ENCODE measurements around the gene NEDD8.
"Not testable (repeated sequence)": the region's sequence is repeated elsewhere in the genome, so short reads cannot be mapped to it uniquely, and the experiment has no call there.

Gene NEDD8

DNA sequence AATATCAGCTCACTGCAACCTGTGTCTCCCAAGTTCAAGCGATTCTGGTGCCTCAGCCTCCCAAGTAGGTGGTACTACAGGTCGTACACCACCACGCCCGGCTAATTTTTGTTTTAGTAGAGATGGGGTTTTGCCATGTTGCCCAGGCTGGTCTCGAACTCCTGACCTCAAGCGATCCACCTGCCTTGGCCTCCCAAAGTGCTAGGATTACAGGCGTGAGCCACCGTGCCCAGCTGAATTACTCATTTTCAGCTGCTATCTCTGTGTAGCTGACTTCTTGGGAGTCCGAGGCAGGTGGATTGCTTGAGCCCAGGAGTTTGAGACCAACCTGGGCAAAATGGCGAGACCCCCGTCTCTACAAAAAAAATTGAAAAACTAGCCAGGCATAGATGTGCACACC is 13.2 kb upstream of the NEDD8 start:
- not testable (repeated sequence) for DNase-seq

DNA sequence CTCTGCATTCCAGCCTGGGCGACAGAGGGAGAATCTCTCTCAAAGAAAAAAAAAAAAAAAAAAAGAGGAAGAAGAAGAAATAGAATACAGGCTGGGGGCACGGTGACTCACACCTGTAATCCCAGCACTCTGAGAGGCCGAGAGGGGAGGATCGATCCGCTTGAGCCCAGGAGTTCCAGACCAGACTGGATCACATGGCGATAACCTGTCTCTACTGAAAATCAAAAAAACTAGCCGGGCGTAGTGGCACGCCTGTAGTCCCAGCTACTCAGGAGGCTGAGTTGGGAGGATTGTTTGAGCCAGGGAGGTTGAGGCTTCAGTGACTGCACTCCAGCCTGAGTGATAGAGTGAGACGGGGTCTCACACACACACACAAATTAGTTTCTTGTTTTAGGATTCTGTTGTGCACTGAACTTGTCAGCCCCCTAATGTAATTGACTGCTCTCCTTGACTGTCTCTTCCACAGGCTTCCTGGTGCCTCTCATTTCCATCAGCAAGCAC is 11.2 kb upstream of the NEDD8 start:
- no peak for DNase-seq

DNA sequence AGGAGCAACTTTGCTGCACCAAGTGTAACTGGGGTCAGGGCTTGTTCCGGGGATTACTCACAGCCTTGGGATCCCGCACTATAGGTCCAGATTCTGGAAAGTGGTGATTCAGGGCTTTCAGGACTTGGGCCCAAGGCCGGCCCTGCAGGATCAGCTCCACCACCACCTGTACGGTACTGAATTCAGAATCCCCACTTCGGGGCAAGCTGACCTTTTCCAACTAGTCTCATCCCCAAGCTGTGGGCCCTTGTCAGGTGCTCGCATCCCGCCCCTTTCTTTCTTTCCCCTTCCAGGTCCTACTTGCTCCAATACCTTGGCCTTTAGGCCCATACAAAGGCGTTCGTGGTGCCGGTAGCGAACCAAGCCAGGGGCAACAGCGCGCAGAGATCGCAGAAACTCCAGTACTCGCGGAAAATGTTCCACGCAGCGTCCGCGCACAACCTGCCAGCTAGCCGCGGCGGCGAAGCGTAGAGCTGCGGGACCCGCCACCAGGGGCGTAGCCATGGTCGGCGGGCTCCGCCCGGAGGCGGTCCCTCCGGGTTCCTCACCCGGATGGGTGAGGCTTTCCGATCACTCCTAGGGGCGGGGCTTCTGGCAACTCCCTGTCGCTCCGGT is 9.8 kb upstream of the NEDD8 start:
- peak; percentile 94 for DNase-seq

DNA sequence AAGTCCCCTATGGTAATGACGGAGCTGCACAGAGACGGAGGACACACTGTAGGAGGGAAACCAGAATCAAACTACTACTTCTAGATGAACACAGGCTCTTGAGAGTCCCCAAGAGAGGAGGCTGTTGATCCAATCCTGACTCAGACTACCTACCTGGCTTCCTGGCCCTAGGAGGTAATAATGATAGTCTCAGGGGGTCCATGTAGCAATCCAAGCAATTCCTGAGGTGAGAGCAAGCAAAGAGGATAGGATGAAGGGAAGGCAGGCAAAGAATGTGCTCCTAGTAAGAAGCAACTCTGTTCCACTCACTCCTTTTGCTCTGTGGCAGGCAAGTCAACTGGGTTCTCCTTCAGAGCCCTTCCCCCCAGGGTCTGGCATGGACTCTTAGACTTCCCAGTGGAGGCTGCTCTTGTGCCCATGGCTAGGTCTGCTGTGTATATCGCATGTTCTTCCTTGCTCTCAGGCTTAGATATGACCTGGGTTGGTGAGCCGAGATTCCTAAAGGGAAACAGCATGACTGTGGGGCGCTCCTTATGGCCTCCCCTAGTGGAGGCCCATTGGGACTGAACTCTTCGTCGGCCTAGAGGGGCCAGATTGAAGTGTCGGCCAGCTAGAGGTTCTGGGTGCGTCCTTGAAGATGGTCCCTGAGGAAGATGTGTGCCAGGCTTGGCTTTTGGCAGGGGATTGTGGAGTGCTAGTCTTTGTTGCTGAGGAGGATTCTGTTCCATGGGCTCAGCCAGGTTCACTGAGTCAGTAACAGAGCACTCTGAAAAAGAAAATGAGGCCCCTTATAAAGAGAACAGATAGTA is 8.1 kb upstream of the NEDD8 start:
- no peak for DNase-seq

DNA sequence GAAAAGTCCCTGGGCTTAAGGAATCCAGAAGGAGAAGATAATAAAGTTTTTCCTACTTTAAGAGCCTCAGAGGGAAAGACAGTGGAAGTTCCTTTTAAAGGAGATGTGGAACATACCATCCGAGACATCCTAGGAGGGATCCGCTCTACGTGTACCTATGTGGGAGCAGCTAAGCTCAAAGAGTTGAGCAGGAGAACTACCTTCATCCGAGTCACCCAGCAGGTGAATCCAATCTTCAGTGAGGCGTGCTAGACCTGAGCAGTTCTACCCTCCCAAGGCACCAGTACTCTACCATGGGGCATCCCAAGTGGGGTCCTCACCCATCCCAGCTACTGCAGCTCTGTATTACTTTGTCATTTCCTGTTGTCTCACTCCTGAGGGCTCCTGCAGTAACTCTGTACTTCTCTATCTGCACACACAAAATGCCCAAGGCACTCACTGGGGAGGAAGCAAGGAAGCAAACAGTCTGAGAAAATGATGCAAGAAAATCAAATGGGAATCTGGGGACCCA is 6.4 kb upstream of the NEDD8 start:
- no peak for DNase-seq

DNA sequence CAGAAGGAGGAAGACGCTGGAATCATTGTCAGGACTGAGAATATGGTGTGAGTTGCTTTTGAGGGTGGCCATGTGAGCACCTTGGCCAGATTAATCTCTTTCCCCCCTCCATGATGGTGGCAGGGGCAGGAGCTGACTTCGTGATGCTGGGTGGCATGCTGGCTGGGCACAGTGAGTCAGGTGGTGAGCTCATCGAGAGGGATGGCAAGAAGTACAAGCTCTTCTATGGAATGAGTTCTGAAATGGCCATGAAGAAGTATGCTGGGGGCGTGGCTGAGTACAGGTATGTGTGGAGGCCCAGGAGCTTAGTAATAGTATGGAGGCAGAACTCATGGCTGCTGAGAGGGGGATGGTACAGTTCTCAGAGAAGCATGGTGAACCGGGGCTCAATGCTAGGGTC is 6.0 kb upstream of the NEDD8 start:
- no peak for DNase-seq

DNA sequence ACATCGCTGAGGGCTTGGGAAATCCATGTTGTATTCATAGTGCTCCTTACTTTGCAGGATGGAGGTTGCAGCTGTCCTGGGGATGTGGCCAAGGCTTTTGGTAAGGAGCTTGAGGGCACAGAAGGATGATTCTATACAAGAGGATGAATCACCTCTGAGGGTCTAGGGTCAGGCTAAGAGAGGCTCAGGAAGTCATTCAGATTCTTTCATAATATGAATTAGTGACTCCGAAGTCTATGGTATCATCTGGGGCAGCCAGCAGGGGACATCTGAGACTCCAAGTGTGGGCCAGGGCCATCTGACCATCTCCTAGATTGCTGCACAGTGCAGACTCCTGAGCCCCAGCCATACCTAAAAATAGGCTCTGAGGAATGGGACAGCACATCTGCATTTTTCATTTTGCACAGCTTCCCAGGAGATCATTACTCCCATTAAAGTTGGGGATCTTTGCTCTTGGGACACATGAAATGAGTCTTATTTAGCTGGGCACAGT is 5.3 kb upstream of the NEDD8 start:
- DNase-seq = no peak

DNA sequence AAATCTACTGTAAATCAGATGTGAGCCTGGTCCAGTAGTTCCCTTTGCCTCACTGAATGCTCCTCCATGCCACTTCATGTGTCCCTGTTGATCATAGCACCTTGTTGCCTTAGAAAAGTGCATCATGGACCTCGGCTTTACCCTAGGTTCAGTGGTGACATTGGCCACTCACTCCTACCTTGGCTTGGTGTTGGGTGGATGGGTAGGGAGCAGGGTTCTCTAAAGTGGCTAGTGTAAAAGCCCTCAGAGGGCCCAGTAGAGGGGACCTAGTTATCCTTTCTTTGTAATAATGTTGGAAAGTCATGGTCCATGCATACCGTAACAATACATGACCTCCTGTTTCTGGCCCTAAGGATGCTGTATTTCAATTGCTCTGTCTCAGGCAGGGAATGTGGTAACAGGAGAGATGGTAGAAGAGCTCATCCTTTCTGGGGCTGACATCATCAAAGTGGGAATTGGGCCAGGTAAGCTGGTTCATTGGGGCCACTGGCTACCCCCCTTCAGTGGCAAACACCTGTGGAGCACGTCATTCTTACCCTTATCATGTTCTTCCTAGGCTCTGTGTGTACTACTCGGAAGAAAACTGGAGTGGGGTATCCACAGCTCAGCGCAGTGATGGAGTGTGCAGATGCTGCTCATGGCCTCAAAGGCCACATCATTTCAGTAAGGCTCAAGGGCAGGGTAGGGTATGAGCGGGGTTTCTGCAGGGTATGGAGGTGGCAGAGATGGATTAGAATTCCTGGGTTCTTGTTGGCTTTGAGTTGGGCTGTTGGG is 4.7 kb upstream of the NEDD8 start:
- no peak for DNase-seq

DNA sequence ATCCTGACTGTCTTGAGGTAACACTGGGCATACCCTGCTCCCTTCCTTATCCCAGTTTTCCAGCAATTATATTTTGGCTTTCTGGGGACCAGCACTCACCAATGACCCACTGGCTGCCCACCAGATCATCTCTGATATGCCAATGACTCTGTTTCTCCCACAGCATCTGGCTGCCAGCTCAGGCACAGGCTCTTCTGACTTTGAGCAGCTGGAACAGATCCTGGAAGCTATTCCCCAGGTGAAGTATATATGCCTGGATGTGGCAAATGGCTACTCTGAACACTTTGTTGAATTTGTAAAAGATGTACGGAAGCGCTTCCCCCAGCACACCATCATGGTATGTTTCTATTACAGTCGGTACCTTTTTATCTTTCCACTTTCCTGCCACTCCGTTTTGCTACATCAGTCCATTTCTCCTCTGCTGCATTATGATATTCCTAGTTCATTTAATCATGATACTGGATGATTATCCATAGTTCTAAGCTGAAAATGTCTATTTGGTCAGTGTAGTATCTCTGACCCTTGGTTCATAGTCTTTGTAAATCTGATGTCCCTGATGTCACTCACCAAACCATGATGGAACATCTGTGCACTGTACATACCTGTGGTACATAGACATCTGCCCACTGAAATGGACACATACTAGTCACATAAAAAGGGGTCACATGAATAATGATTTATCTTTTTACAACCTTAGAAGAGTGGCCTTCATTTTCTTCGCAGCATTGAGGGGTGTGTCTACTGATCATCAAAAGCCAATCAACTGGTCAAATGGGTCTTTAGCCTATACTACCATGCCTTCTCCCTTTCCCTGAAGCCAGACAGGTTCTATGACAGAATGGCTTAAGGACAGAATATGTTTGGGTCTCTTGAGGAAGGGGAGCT is 3.9 kb upstream of the NEDD8 start:
- no peak for DNase-seq

DNA sequence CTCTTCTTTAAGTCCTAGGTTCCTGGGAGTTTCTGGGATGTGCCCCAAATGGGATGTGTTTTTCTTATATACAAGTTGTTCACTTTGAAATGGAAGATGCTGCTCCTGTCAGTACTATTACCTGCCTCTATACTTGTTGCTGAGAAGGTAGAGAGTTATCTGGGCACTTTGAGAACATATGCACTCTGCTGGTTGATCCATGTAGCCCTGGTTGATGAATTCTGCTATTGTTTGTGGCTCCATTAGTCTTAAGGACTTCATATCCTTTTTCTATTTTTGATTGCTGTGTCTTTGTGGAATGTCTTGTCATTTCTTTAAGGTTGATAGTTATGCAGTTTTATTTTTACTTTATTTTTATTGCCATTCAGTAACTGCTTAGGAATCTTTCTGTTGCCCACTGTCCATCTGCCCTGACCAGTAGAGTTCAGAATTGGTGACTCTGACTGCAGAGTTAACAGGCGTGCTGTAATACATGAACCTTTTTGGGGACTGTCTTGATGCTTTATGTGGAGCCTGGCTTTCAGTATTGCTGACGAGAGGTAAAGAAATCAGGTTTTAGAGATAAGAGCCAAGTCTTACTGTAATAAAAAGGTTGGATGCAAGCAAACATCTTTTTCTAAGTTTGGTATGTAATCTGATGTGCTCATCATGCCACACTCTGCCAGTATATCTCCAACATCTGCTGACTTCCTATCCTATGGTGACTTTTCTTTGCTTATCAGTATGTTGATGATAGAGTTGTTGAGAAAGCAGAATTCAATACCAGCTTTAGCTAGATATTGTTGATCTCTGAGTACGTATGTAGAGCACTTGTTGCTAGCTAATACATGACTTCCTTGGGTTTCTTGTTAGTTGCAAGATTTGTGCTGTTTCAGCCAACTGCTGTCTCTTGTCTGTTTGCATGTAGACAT is 2.2 kb upstream of the NEDD8 start:
- DNase-seq = no peak

DNA sequence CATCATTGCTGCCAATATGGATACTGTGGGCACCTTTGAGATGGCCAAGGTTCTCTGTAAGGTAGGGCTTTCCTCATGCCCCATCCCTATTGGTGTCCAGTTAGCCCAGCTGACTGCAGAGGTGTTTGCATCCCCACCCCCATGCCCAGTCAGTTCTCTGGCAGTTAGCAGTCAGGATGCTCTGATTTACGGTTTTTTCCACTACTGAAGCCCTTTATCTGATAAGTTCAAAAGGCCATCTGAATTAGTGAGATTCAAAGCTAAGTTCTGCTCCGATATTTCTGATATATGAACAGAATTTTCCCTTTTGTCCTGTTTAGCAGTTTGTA is 1.3 kb upstream of the NEDD8 start:
- no peak for DNase-seq

DNA sequence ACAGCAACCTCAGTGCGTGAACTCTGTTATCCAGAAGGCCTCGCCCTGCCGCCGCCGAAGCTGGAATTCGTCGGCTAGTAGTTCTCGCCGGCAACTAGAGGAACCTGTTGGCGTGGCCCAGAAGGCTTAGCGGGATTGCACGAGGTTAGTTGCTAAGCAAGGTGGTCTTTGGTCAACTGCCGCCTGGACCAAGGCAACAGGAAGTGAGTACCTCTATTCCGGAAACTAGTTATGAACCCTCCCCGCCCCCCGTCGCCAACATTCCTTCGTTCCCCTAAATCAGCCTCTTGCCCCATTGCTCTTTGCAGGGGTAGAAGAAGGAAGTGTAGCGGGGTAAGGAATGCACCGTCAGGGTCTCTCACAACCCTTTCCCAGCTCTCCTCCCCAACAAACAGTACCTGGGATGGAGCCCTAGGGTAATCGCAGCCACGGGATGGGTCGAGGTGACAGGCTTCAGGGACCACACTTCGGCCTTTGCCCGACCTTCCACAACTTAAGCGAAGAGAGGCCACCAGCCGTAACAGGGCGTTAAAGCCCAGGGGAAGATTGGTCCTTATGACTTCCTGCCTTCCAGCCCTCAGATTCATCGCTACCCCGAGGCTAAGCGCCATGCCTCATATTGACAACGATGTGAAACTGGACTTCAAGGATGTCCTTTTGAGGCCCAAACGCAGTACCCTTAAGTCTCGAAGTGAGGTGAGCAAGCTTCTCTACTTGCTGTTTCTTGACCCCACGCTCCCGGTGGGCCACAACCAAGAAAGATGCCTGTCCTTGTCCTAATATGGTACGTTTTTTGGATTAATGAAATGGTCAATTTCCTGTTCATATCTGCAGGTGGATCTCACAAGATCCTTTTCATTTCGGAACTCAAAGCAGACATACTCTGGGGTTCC is 724 bp upstream of the NEDD8 start, which contains the start of gene GMPR2:
GMPR2 (plus strand) TSS at position 285 of the 893 bp plus-strand sequence; CDS start at position 610, 325 bp downstream.
- no peak for DNase-seq

DNA sequence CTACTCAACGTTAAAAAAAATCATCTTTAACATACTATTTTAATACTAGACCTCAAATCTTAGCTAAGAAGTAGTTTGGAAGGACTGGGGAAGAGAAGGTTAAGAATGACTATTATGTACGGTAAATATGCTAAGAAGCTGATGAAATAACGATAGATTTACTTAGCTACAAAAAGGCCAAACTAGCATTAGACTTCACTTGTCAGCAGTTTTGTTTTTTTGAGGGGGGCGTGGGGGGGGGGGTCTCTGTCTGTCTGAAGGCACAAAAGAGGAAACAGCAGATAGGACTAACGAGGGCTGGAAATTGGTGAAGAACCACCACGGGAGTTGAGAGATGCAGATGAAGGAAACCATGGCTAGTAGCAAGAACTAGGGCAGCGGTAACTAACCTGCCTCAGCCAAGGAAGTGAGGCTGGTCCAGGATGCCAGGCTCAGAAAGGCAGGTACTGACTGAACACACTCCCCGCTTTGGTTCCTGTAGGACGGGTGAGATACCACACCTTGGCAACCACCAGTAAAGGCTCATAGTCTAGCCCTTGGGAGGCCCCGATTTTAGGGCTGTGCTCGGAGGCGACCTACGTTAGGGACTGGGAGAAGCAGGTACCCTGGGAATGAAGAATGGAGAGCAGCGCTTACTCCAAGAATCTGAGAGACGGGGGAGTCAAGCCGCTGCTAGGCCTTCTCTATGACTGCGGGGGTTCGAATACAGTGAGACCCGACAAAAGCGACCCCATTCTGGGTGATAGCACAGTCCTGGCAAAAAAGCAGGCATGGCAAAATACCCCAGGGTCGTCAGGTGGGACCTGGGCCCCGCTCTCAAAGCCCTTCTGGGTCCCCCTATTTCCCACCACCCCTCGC is 675 bp downstream of the NEDD8 start:
- no peak for DNase-seq

DNA sequence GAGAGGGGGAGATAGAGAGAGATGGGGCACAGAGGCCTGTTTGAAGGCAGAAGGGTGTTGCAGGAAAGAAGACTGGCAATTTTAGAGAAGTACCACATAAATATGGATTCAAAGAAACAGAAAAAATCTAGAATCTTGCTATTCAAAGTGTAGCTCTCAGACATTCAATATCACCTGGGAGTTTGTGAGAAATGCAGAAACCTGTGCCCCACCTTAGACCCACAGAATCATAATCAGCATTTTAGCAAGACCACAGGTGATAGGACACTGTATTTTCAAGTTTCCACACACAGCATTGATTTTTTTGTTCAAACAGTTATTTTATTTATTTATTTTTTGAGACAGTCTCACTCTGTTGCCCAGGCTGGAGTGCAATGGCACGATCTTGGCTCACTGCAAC is 3.3 kb downstream of the NEDD8 start:
- DNase-seq = no peak

DNA sequence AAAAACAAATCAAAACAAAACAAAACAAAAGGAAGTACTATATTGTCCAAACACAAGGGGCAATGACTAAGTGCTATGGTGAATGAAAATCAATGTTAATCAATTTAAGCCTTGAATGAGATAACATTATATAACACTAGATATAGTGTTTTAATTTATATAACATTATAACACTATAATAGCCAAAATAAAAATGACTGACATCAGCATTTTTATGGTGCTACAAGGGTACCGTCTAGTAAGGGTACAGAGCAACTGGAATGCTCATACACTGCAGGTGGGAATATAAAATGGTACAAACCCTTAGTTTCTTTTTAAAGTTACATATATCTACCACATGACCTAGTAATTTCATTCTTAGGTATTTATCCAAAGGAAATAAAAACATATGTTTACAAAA is 5.7 kb downstream of the NEDD8 start:
- no peak for DNase-seq

DNA sequence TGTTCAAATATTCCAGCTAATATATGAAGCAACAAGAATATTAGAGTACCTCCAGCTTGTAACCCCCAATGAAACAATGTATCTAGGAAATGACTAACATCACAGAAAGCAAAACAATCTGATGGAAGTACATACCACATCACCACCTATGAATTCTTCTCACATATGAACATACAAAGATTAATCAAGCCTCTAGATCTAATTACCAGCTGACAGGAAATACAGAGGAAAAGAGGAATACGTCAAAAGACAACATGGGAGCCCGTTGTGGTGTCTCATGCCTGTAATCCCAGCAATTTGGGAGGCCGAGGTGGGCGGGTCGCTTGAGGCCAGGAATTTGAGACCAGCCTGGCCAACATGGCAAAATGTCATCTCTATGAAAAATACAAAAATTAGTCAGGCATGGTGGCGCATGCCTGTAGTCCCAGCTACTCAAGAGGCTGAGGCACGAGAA is 7.5 kb downstream of the NEDD8 start:
- DNase-seq = no peak

DNA sequence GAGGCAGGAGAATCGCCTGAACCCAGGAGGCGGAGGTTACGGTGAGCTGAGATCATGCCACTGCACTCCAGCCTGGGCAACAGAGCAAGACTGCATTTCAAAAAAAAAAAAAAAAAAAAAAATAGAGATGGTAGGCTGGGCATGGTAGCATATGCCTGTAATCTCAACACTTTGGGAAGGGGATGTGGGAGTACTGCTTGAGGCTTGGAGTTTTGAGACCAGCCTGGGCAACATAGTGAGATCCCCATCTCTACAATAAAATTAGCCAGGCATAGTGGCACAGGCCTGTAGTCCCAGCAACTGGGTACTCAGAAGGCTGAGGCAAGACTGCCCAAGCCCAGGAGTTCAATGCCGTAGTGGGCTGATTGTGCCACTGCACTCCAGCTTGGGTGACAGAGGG is 9.2 kb downstream of the NEDD8 start:
- DNase-seq = not testable (repeated sequence)

DNA sequence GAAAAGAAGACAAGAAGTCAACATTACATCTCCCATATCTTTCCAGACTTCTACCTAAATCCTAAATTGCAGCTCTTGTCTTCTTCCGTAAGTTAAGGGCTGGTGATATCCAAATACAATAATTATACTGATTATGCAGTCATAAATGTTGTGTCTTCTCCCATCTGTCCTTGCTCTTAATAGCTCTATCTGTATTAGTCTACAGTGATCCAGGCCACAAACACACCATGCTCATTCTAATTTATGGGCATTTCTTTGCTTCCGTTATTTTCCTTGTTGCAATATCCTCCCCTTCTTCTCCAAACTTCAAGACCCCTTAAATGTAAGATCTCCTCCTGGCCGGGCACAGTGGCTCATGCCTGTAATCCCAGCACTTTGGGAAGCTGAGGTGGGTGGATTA is 12.6 kb downstream of the NEDD8 start:
- no peak for DNase-seq

DNA sequence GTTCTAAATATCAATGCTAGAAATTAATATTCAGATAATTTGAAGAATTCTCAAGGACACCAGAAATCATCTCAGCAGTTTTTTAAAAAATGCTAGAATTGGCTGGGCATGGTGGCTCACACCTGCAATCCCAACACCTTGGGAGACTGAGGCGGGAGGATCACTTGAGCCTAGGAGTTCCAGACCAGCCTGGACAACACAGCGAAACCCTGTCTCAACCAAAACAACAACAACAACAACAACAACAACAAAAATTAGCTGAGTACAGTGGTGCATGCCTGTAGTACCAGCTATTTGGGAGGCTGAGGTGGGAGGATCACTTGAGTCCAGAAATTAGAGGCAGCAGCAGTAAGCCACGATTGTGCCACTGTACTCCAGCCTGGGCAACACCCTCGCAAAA is 13.1 kb downstream of the NEDD8 start:
- DNase-seq = no peak
